Fibroblast of lung (primary cell): ENCODE measurements around the gene CASP12. TPM values are rescaled to one million over a fixed set of nuclear protein-coding genes. Genes with fewer than 3 reads are reported as not detected.

Source experiments
- DNase-seq, 2 donors: peaks; one replicate each; pipeline versions ENCODE4 v3.0.0 to v3.0.0-alpha.2; 2010; ENCODE audit warnings: low read depth in 2 of 2
- H2AFZ ChIP-seq: 2 replicates; pipeline ENCODE4 v1.5.1; 2012; ENCODE audit warnings: low read length, control low read depth, inconsistent platforms
- H3K27ac ChIP-seq: 2 replicates; pipeline ENCODE4 v1.5.1; 2011; ENCODE audit warnings: low read length, control low read depth; ENCODE audit not compliant: insufficient read depth
- H3K27me3 ChIP-seq: 2 replicates; pipeline ENCODE4 v1.5.1; 2011; ENCODE audit warnings: mild to moderate bottlenecking, low read length; ENCODE audit not compliant: control insufficient read depth, insufficient read depth
- H3K36me3 ChIP-seq: 2 replicates; pipeline ENCODE4 v1.5.1; 2011; ENCODE audit warnings: low read length; ENCODE audit not compliant: control insufficient read depth, insufficient read depth
- H3K4me1 ChIP-seq: 2 replicates; pipeline ENCODE4 v1.5.1; 2011; ENCODE audit warnings: low read length; ENCODE audit not compliant: control insufficient read depth, insufficient read depth; ENCODE audit errors: extremely low read depth
- H3K4me2 ChIP-seq: 2 replicates; pipeline ENCODE4 v1.5.1; 2011; ENCODE audit warnings: low read length, control low read depth; ENCODE audit not compliant: insufficient read depth; ENCODE audit errors: extremely low read depth
- H3K4me3 ChIP-seq, 4 experiments: fragments of 200-600 bp in 1 of 4; sonication (generic) in 1 of 4; replicated peaks in 1 of 4; 2 replicates each; pipeline ENCODE4 v1.5.1; 2011 to 2016; ENCODE audit warnings: low read length in 4 of 4, low read depth in 3 of 4, mild to moderate bottlenecking in 3 of 4, control low read depth in 2 of 4, inconsistent platforms in 1 of 4, mixed read lengths in 1 of 4; ENCODE audit not compliant: insufficient read depth in 1 of 4; ENCODE audit errors: control extremely low read depth in 1 of 4
- H3K79me2 ChIP-seq: 2 replicates; pipeline ENCODE4 v1.5.1; 2012; ENCODE audit warnings: mild to moderate bottlenecking, low read length, inconsistent platforms; ENCODE audit not compliant: control insufficient read depth, insufficient read depth
- H3K9ac ChIP-seq: 2 replicates; pipeline ENCODE4 v1.5.1; 2011; ENCODE audit warnings: mild to moderate bottlenecking, low read length, control low read depth; ENCODE audit not compliant: insufficient read depth
- H3K9me3 ChIP-seq: 2 replicates; pipeline ENCODE4 v1.5.1; 2012; ENCODE audit warnings: low read depth, low read length; ENCODE audit not compliant: control insufficient read depth, insufficient read depth
- H4K20me1 ChIP-seq: 2 replicates; pipeline ENCODE4 v1.5.1; 2011; ENCODE audit warnings: low read length; ENCODE audit not compliant: control insufficient read depth, insufficient read depth; ENCODE audit errors: extremely low read depth
- EZH2 ChIP-seq: IDR thresholded peaks from 2 replicates; pipeline ENCODE4 v1.5.1; 2012; ENCODE audit warnings: low read length, control low read depth, mild to moderate bottlenecking; ENCODE audit errors: missing control alignments
- polyA plus RNA-seq, 2 donors: library from polyadenylated mRNA; depleted of rRNA in 1 of 2; stranded (reverse) in 1 of 2; unstranded in 1 of 2; fragments of >200 nt; gene quantifications; 2 replicates each; pipeline ENCODE4 v1.2.1, GENCODE V29; 2011 to 2012; ENCODE audit warnings: missing spikeins in 1 of 2
- total RNA-seq: library from RNA; depleted of rRNA; stranded (reverse); fragments of >200 nt; gene quantifications from 2 replicates; pipeline ENCODE4 v1.2.1, GENCODE V29; 2014
- TF ChIP-seq, protein P1 (sequence below), 2 donors: IDR thresholded peaks in 1 of 2; conservative IDR thresholded peaks in 1 of 2; 1 replicate in 1 of 2; 2 replicates in 1 of 2; pipeline ENCODE4 v1.5.1; 2011 to 2012; ENCODE audit warnings: low read length in 2 of 2, control low read depth in 1 of 2, inconsistent platforms in 1 of 2, low read depth in 1 of 2, mild to moderate bottlenecking in 1 of 2

Gene CASP12
- total and polyA plus RNA-seq, 2 donors (not counting 1 experiment from before 2014, with no cell fraction given) = 0.17 TPM; not detected in 1

DNA sequence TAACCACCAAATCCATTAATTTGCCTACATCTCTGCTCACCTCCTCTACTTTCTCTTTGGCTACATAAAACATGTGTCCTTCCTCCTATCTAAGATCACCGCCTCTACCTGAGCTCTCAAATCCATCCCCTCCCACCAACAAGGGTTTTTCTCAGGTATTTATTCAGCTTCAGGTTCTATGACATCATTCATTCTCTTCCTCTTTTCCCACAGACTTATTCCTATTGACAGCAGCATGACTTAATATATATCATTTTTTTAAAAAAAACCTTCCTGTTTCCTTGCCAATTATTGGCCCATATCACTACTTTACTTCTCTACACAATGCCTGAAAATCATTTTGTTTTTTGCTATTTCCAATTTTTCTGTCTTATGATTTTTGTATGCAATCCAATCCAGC, 4.4 kb downstream of the CASP12 start:
- no peaks in the 10 kb centered on the region for H4K20me1 ChIP-seq
- H2AFZ ChIP-seq = no peak overlapping the region
- no peak overlapping the region for H3K4me3 ChIP-seq
- no peaks in the 10 kb centered on the region for H3K27me3 ChIP-seq
- no peak for DNase-seq
- H3K27ac ChIP-seq = no peak overlapping the region
- H3K4me2 ChIP-seq = no peak overlapping the region
- H3K4me1 ChIP-seq = peaks cover 6% of the 10 kb centered on the region
- no peaks in the 10 kb centered on the region for H3K9me3 ChIP-seq
- TF ChIP-seq, protein P1, sequence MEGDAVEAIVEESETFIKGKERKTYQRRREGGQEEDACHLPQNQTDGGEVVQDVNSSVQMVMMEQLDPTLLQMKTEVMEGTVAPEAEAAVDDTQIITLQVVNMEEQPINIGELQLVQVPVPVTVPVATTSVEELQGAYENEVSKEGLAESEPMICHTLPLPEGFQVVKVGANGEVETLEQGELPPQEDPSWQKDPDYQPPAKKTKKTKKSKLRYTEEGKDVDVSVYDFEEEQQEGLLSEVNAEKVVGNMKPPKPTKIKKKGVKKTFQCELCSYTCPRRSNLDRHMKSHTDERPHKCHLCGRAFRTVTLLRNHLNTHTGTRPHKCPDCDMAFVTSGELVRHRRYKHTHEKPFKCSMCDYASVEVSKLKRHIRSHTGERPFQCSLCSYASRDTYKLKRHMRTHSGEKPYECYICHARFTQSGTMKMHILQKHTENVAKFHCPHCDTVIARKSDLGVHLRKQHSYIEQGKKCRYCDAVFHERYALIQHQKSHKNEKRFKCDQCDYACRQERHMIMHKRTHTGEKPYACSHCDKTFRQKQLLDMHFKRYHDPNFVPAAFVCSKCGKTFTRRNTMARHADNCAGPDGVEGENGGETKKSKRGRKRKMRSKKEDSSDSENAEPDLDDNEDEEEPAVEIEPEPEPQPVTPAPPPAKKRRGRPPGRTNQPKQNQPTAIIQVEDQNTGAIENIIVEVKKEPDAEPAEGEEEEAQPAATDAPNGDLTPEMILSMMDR (conservative IDR thresholded peaks at IDR 0.05 in 1 of 2, IDR thresholded peaks at IDR 0.05 in 1 of 2; ENCODE audit: low read depth in 1 of 2, low read length in 2 of 2) = no peak
- TF ChIP-seq EZH2 = no peak
- H3K36me3 ChIP-seq = no peaks in the 10 kb centered on the region
- no peaks in the 10 kb centered on the region for H3K79me2 ChIP-seq
- H3K9ac ChIP-seq = no peak overlapping the region

DNA sequence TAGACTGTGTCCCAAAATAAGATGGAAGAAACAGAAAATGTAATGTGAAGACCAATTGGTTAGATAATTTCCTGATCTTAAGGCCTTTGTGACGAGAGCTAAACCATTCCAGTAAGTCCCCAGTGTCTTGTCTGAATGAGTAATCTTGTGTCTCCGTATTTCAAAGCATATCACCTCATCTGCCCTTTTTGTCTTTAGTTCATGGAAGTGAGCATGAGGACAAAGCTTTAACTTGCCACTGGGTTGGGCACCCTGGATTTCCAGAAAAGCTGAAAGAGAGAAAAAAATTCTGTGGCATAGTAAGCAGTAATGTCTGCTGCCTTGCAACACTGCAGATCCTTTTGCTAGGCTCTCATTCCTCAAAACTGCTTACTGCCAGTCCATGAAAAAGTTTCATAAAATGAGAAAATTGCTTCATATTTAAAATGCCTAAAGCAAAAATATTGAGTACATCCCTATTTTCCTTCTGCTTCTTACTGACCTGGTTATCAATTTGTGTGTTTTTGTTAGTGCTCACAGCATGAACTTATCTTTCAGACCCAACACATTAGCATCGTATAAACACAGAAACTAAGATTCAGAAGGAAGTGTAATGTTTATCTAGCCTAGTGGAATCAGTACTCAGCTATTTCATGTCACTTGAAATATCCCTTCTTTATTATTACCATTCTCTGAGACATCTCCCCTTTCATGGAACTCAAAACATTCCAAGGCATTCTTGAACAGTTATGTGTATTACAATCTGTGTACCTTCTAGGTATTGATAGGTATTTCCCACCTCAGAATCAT, 5.3 kb downstream of the CASP12 start:
- H3K4me2 ChIP-seq = no peak overlapping the region
- H4K20me1 ChIP-seq = no peaks in the 10 kb centered on the region
- H3K9me3 ChIP-seq = no peaks in the 10 kb centered on the region
- peak; percentile 39 to 63 for DNase-seq
- no peak overlapping the region for H3K9ac ChIP-seq
- no peaks in the 10 kb centered on the region for H3K27me3 ChIP-seq
- no peaks in the 10 kb centered on the region for H3K79me2 ChIP-seq
- peak overlapping the region; percentile 31 for H2AFZ ChIP-seq
- TF ChIP-seq, protein P1 (conservative IDR thresholded peaks at IDR 0.05 in 1 of 2, IDR thresholded peaks at IDR 0.05 in 1 of 2; ENCODE audit: low read depth in 1 of 2, low read length in 2 of 2) = no peak
- no peak for TF ChIP-seq EZH2
- peak overlapping the region; percentile 23 for H3K27ac ChIP-seq
- peaks cover 6% of the 10 kb centered on the region for H3K4me1 ChIP-seq
- no peaks in the 10 kb centered on the region for H3K36me3 ChIP-seq
- no peak overlapping the region for H3K4me3 ChIP-seq

GRCh38 chr11:104891135-104891534, 7.1 kb downstream of the CASP12 start:
- Histone ChIP-seq H3K4me1 (peaks cover 6% of the 10 kb centered on the region), H3K9ac (no peak overlapping the region), H3K4me2 (no peak overlapping the region), H3K9me3 (no peaks in the 10 kb centered on the region), H2AFZ (peak overlapping the region; percentile 53), H3K4me3 (no peak overlapping the region), H3K27me3 (no peaks in the 10 kb centered on the region), H3K36me3 (no peaks in the 10 kb centered on the region), H4K20me1 (no peaks in the 10 kb centered on the region), H3K27ac (no peak overlapping the region), H3K79me2 (no peaks in the 10 kb centered on the region)
- TF ChIP-seq, protein P1 (conservative IDR thresholded peaks at IDR 0.05 in 1 of 2, IDR thresholded peaks at IDR 0.05 in 1 of 2; ENCODE audit: low read depth in 1 of 2, low read length in 2 of 2) = no peak
- TF ChIP-seq EZH2 = no peak
- peak in 1 of 2 donors; percentile 63 for DNase-seq
